Measurements from ENCODE around the gene TECR. TPM values are rescaled to one million over a fixed set of nuclear protein-coding genes. Genes with fewer than 3 reads are reported as not detected.

Gene TECR
- total and polyA plus RNA-seq, 2 of the 4 experiments (the other 2 are of a cell fraction): 46.2 to 81.2 TPM

DNA sequence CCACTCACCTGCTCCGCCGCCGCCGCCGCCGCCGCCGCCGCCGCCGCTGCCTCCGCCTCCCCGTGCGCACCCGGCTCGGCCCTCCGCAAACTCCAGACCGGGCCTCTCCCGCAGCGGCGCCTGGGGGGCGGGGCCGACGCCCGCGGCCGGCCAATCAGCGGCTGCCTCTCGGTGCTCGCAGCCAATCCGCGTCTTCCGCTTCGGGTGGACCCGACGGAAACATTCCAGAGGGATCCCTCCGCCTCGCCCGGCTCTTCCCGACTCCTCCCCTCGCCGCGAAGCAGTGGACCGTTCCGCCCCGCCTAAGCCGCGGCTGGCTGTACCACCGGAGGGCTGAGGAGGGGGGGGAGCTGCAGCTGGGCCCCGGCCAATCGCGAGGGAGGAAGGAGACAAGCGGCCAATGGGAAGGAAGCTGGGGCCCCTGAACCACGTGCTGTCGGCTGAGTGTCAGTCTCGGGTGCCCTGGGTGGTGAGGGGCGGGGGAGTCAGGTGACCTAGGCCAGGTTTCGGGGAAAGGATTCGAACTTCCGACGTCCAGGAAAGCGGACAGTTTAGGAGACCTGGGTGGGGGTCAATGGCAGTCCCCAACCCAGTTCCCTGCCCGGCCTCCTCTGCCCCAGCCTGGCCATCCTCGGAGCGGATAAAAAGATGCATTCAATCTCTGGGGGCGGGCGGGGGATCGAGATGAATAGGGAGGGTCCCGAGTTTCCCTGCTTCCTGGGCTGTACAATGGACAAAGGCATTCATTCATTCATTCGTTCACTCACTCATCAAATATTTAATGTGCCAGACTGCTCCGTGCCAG is 33.2 kb upstream of the TECR start, which contains the start of gene GIPC1:
Gene GIPC1, minus strand, starts transcription at position 99 of the 805 bp plus-strand sequence. CDS start 13,151 bp downstream, outside the sequence.
- Histone ChIP-seq H3K27ac (ENCODE audit: insufficient read depth, low read length) (peak within 1 kb of the TSS; percentile 62), H2AK9ac (replicated peaks; ENCODE audit: low read depth, low read length, poor library complexity) (peak within 1 kb of the TSS; percentile 99), H3K9me3 (ENCODE audit: control insufficient read depth, insufficient read depth, low read length) (no peaks in the 10 kb centered on the region), H2AK5ac (ENCODE audit: low read depth, low read length) (peak within 1 kb of the TSS; percentile 92), H3K27me3 (ENCODE audit: control insufficient read depth, insufficient read depth, low read length) (no peaks in the 10 kb centered on the region), H3K79me1 (ENCODE audit: low read depth in 1 of 2, low read length in 2 of 2) (peaks cover 20 to 36% of the 10 kb centered on the region in 2 experiments), H3K9me1 (ENCODE audit: insufficient read depth, low read length) (peaks cover 11% of the 10 kb centered on the region), H2BK15ac (ENCODE audit: low read depth, low read length) (0 out of 3 replicates have a peak within 1 kb of the TSS, but pooled peaks have one; percentile 12), H4K5ac (ENCODE audit: low read depth, low read length) (peak within 1 kb of the TSS; percentile 78; the same call in 1 of the 2 replicates), H3K18ac (ENCODE audit: low read depth, low read length) (no peak within 1 kb of the TSS), H3K56ac (ENCODE audit: extremely low read depth, insufficient read depth, low read length) (peak within 1 kb of the TSS; percentile 68; the same call in 1 of the 2 replicates), H4K20me1 (ENCODE audit: insufficient read depth, low read length) (peaks cover 24% of the 10 kb centered on the region), H3K4me2 (ENCODE audit: low read depth, low read length) (peak within 1 kb of the TSS; percentile 99), H4K8ac (ENCODE audit: low read depth in 2 of 2, low read length in 2 of 2) (peak within 1 kb of the TSS; percentile 45 to 62), H3K14ac (replicated peaks; ENCODE audit: low read depth, low read length) (peak within 1 kb of the TSS; percentile 93), H3K4me1 (ENCODE audit: control insufficient read depth, insufficient read depth, low read length) (peaks cover 8% of the 10 kb centered on the region), H2BK5ac (ENCODE audit: low read depth, low read length, poor library complexity, severe bottlenecking) (peak within 1 kb of the TSS; percentile 79), H3K4ac (ENCODE audit: low read depth, low read length) (peak within 1 kb of the TSS; percentile 70), H3K36me3 (ENCODE audit: control insufficient read depth, insufficient read depth, low read length) (peaks cover 11% of the 10 kb centered on the region), H2BK120ac (ENCODE audit: low read depth, low read length) (peak within 1 kb of the TSS; percentile 38), H3K23ac (ENCODE audit: low read depth, low read length) (peak within 1 kb of the TSS; percentile 32), H4K91ac (ENCODE audit: insufficient read depth, low read depth, low read length) (peak within 1 kb of the TSS; percentile 31), H2BK20ac (ENCODE audit: low read depth, low read length) (no peak within 1 kb of the TSS), H3K4me3 (ENCODE audit: insufficient read depth, low read depth, low read length) (peak within 1 kb of the TSS; percentile 100), H3K9ac (ENCODE audit: low read depth, low read length) (peak within 1 kb of the TSS; percentile 73), H2AFZ (replicated peaks; ENCODE audit: low read length, poor library complexity) (peak within 1 kb of the TSS; percentile 92)
- dilution Hi-C loops (cut with HindIII; ENCODE audit: low sequenced_read_pairs, unreplicated experiment) (no loop called here), intact Hi-C loops (cut with micrococcal nuclease) (no loop called here), in situ Hi-C loops (cut with MboI; ENCODE audit: low sequenced_read_pairs) (no loop called here)
- CTCF ChIA-PET: no interaction called here
- DNase-seq (peak; percentile 99), ATAC-seq (ENCODE audit: low read depth) (peak; percentile 99)
- no TSS peak for BruUV-seq (replicated peaks)
- POLR2A ChIA-PET (ENCODE audit: unreplicated experiment): no interaction called here
- WGBS, 2 experiments (ENCODE audit: extremely low coverage in 2 of 2, insufficient read length in 1 of 2): 0% methylated on average over 16 of the region's 71 CpGs; no CpG with 5 or more reads in 1 of the 2 experiments
- TF ChIP-seq RFX5 (IDR thresholded peaks at IDR 0.05; ENCODE audit: low read depth, low read length) (0 out of 2 replicates have a peak, but pooled peaks have one; percentile 54), MXI1 (IDR thresholded peaks at IDR 0.05; ENCODE audit: borderline replicate concordance, low read depth, low read length) (peak; percentile 49; the same call in 1 of the 2 replicates), NFE2L2 (IDR thresholded peaks at IDR 0.05; ENCODE audit: low read depth, low read length) (no peak), POLR2A (IDR thresholded peaks at IDR 0.05; ENCODE audit: low read depth, low read length) (peak; percentile 31; the same call in 1 of the 2 replicates), MAZ (IDR thresholded peaks at IDR 0.05; ENCODE audit: borderline replicate concordance, low read depth, low read length) (peak; percentile 83; the same call in 1 of the 2 replicates), CEBPB (IDR thresholded peaks at IDR 0.05; ENCODE audit: low read depth, low read length) (no peak), RCOR1 (IDR thresholded peaks at IDR 0.05; ENCODE audit: insufficient replicate concordance, low read length) (no peak), BHLHE40 (IDR thresholded peaks at IDR 0.05; ENCODE audit: low read depth, low read length) (peak; percentile 96), MAFK (IDR thresholded peaks at IDR 0.05; ENCODE audit: low read depth, low read length) (no peak), RAD21 (IDR thresholded peaks at IDR 0.05; ENCODE audit: low read length) (no peak), SMC3 (IDR thresholded peaks at IDR 0.05; ENCODE audit: low read depth, low read length) (no peak), CHD1 (IDR thresholded peaks at IDR 0.05; ENCODE audit: low read depth, low read length) (peak; percentile 94; the same call in 1 of the 2 replicates)
- TF ChIP-seq, protein P1, sequence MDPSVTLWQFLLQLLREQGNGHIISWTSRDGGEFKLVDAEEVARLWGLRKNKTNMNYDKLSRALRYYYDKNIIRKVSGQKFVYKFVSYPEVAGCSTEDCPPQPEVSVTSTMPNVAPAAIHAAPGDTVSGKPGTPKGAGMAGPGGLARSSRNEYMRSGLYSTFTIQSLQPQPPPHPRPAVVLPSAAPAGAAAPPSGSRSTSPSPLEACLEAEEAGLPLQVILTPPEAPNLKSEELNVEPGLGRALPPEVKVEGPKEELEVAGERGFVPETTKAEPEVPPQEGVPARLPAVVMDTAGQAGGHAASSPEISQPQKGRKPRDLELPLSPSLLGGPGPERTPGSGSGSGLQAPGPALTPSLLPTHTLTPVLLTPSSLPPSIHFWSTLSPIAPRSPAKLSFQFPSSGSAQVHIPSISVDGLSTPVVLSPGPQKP (IDR thresholded peaks at IDR 0.05; ENCODE audit: borderline replicate concordance, low read depth, low read length): no peak
- TF ChIP-seq, protein P2, sequence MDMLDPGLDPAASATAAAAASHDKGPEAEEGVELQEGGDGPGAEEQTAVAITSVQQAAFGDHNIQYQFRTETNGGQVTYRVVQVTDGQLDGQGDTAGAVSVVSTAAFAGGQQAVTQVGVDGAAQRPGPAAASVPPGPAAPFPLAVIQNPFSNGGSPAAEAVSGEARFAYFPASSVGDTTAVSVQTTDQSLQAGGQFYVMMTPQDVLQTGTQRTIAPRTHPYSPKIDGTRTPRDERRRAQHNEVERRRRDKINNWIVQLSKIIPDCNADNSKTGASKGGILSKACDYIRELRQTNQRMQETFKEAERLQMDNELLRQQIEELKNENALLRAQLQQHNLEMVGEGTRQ (IDR thresholded peaks at IDR 0.05; ENCODE audit: low read depth, low read length): peak; percentile 96

All from IMR-90 (cell line).